HG03064 (cell line): ENCODE data around the gene TAF4B.
A peak's percentile ranks its signal among the peaks of the same experiment; 100 is the strongest.

Experiments
- ATAC-seq: cut with Tn5 transposase; IDR thresholded peaks from one replicate; pipeline ENCODE4 v1.9.1; 2021; ENCODE audit warnings: low read depth; ENCODE audit not compliant: unreplicated experiment

Gene TAF4B

DNA sequence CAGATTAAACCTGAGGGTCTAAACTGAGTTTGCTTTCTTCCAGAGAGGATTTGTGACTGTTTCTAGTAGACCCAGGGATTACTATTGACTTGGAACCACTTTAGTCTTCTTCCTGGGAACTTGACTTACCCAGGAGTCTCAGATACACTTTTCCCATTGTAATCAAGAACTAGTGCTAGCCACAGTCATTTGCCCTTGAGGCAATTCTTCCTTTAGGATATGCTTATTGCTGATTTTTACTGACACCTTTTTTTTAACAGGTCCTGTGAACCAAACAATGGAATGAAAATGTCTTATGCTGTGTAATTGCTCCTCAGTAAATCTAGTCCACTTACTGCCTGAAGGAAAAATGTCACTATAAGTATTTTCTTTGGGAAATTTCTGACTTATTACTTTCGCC, 78.3 kb downstream of the TAF4B start:
- ATAC-seq, result no peak

DNA sequence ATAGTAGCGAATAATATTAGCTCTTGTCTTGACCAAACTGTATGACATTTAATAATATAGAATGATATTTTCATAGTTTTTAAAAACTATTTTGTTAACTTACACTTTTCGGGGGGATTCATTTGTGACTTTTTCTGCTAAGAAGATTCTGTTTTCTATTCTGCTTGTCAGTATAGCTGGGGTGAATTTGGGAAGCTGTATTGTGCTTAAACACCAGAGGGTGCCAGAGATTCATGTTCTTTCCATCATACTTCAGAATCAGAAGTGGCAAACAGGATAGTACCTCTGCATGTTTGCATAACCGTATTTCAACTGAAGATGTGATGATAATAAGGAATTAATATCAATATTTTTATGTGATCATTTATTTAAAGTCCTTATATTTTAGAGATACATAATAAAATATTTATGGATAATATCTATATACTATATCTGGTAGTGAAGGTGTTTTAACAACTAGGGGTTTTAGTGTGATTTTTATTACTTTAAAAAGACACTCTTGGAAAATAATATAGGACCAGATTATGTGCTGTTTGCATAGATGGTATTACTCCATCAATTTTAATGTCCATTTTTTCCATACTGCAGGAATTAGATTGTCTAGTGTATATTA, 81.0 kb downstream of the TAF4B start:
- no peak for ATAC-seq

DNA sequence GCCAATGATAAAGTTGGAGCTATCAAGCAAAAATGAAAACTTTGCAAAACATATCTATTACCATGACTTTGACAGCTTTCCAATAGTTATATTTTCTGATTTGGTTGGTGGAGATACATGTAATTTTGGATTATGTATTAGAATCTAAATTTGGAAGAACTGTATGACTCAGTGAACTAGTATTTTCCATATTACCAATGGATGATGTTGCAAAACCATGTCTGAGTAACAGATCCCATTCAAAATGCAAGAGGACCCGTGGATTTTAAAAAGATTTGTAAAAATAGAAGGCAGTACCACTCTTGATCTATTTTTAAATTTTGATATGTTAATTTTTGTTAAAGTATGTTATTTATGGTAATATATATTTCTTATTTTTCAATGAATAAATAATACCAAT, 83.0 kb downstream of the TAF4B start:
- no peak for ATAC-seq

DNA sequence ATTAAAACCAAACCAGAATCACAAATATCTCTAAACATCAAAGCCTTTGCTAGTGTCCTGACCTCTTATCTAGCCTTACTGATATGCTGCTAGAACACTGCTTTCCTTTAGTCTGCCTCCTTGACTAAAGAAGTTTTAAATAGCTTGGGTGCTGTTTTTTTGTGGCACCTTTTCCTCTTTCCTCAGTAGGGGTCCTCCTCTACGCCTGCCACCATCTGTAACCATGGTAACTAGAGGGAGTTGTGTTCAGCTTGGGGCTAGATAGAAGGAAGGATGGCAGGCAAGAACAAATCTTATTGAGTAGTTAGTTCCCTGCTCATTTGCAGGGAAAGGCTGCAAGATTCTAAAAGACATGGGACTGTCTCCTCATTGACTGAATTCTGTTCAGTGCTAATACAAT, 86.0 kb downstream of the TAF4B start:
- no peak for ATAC-seq

DNA sequence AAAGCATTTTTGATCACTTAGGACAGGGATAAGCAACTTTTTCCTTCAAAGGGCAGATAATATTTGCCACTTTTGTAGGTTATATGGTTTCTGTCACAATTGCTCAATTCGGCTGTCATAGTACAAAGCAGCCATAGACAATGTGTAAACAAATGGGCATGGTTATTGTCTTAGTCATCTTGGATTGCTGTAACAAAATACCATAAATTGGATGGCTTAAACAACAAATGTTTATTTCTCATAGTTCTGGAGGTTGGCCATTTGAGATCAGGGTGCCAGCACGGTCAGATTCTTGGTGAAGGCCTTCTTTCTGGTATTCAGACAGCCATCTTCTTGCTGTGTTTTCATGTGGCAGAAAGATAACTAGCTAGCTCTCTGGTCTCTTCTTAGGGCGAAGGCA, 91.2 kb downstream of the TAF4B start:
- no peak for ATAC-seq

DNA sequence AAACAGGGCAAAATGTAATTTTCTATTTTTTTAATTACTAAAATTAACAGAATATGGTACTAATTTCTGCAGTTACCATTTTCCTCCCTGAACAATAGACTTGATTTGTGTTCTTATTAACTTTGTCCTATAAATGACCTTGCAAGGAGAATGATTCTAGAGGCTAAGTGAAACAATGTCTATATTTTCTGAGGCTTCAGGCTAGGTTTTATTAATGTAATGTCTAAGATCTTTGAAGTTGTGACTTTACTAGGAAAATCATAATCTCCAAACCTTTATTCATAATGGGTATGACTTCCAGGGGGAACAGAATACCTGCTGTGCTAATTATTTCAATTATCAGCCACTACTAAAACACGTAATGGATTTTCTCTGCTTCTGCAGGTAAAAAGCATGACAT, 94.4 kb downstream of the TAF4B start:
- no peak for ATAC-seq

DNA sequence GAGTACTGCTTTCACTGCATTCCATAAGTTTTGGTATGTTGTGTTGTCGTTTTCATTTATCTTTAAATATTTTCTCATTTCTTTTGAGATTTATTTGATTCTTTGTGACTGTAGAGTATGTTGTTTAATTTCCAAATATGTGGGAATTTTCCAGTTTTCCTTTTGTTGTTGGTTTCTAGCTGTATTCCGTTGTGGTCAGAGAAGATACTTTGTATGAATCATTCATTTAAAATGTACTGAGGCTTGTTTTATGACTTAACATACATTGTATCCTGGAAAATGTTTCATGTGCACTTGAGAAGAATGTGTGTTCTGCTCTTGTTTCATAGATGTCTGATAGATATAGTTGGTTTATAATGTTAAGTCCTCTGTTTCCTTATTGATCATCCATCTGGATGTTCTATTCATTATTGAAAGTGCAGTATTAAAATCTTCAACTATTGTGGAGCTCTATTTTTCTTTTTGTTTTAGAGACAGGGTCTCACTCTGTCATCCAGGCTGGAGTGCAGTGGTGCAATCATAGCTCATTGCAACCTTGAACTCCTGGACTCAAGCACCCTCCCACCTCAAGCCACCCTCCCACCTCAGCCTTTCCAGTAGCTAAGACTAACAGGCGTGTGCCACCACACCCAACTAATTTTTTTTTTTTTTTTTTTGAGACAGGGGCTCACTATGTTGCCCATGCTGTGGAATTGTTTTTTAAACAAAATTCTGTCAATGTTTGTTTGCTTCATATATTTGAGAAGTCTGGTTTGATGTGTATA, 96.8 kb downstream of the TAF4B start:
- ATAC-seq, result no peak

DNA sequence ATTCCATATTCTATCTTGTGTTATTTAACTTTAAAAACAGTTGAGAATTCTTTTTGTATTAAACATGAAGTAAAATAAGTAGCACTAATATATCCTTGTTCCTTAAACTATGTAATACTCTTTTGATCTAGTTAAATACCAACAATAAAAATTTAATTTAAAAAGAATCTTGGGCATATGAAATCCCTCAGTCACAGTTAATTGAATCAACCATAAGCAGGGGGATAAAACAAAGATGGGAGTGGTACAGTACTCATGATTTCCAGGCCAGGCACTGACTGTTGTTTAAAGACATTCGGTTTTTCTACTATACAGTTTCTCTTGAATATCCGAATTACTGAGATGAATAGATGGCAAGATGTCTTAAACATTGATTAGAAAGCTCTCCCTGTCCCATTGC, 99.5 kb downstream of the TAF4B start:
- no peak for ATAC-seq

DNA sequence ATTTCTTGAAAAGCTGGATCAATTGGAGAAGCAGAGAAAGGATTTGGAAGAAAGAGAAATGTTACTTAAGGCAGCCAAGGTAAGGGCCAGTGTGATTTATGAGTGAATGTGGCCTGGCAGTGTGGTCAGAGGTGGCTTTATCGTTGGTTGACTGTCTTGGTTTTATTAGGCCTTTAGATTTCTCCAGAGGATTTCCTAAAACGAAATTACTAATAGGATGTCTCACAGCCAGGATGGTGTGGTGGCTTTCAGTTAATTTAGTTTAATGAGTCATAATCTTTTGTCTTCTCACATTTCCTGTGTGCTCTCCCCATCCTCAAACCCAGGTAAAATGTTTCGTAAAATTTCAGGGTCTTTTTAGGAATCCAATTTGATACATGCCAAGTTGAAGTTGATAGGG, 100.8 kb downstream of the TAF4B start:
- no peak for ATAC-seq

DNA sequence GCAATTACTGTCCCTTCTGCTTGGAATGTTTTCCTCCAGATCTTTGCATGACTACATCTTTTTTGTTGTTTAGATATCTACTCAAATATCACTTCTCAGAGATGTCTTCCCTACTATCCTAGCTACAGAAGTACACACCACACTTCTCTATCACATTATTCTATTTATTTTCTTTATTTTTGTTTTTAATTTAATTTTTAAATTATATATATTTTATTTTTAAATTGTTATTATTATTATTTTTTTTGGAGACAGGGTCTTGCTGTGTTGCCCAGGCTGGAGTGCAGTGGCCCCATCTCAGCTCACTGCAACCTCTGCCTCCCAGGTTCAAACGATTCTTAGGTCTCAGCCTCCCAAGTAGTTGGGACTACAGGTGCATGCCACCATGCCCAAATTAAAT, 106.7 kb downstream of the TAF4B start:
- ATAC-seq, result no peak

DNA sequence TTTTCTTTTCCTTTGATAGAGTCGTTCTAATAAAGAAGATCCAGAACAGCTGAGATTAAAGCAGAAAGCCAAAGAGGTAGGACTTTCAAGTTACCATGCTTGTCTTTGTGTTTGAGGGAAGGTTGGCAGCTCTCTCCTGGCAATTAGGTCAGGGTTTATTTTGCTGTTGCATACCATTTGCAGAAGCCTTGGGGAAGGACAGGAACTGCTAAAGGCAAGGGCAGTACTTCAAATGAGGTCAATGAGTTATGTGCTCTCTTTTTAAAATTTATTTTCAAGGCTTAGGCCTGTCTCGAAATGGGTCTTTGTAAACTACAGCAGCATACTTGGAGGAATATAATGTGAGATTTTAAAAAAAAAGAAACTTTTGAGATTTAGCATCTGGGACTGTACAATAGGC, 108.9 kb downstream of the TAF4B start:
- ATAC-seq, result no peak

DNA sequence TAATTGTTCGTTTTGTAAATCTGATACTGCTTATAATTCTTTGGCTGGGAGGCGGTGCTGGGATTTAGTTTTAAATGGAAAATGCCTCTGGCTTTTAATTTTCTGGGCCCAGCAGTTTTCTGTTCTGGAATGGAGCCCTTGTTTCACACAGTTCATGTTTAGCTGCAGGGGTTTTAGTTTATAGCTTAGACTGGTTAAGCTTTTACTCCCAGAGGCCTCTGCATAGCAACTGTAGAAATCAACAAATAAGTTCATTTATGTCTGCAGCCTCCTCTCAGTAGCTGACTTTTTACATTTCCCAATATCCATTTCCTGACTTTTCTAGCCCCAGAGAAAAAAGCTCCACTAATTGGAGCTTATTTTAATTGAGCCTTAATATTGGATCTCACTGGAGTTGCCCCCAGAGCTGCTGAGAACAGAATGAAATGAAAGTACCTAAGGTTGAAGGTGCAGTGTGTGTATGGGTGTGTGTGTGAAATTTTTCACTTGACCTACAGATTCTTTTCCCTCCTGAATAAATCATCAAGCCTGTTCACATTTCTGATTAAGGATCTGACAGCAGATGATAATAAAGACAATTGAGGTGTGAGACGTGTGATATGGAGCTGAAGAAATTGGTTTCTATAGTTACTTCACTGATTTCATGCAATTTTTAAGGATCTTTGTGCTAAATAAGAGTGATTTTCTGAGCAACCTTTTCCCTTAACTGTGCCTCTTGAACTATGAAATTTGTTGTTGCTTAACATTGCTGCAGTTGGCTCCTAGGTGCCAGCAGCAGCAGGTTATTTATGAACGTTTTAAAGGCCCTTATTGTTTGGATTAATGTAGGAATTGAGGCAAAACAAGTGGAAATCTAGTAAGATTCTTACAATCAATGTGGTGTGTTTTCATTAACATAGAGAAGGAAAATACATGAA, 109.6 kb downstream of the TAF4B start:
- ATAC-seq, result no peak

DNA sequence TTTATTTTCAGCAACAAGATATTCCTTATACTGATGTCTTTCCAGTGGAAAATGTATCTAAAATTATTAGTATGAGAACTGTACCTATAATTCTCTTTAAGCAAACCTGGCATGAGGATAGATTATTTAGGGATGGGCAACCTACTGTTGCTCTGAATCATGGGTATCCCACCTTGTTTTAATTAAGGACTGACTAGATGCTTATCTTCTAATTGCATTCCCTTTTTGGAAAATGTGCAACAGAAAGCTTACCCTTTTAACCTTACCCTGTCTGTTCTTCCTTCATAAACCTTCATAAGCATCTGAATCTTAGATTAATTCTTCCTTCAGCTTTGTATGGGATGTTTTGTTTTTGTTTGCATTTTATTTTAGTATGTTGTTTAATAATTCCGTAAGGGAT, 110.3 kb downstream of the TAF4B start:
- no peak for ATAC-seq

DNA sequence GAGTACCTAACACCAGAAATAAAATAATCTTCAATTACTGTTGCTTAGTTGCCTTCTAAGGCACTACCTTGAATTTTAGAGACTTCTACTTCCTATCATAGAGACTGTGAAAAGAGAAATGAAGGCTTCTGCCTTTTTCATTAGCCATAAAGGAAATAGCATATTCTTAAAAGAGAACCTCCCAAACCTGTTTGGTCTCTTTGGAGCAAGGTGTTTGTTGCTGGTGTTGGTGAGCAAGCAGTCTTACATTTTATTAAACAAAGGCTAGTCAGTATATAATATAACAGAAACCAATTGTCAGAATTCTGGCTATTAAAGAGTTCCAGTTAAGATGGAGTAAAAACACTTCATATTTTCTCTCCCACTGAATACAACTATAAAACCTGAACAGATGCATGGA, 116.4 kb downstream of the TAF4B start:
- ATAC-seq, result no peak

DNA sequence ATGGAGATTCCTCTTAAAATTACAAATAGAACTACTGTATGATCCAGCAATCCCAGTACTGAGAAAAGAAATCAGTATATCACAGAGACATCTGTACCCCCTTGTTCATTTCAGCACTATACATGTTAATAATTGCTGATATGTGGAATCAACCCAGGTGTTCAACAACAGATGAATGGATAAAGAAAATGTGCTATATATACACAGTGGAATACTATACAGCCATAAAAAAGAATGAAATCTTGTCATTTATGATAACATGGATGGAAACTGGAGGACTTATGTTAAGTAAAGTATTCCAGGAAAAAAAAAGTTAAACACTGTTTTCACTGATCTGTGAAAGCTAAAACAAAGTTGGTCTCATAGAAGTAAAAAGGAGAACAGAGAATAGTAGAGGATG, 124.7 kb downstream of the TAF4B start:
- ATAC-seq, result no peak

DNA sequence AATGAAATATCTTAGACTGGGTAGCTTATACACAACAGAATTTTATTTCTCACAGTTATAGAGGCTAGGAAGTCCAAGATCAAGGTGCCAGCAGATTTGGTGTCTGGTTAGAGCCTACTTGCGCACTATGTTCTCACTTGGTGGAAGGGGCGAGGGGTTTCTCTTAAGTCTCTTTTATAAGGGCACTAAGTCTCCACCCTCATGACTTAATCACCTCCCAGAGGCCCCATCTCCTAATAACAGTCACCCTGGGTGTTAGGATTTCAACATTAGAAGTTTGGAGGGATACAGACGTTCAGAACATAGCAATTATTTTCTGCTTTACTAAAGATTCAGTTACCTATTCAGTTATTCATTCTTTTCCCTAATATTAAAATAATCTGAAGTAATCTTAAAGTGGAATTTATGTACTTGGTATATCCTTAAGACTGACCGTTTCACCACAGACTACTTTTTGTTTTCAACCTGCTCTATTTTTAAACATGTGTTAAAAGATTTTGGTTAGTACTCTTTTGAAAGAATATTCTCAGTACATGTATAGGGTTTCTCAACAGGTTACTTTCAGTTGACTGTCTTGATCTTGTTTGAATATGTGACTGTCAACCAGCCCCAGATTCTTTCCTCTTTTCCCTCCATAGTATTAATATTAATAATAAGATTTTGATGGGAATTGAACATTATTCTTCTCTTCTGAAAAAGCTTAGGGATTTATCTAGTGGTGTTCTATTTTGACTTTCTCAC, 130.0 kb downstream of the TAF4B start:
- ATAC-seq, result peak; percentile 66

DNA sequence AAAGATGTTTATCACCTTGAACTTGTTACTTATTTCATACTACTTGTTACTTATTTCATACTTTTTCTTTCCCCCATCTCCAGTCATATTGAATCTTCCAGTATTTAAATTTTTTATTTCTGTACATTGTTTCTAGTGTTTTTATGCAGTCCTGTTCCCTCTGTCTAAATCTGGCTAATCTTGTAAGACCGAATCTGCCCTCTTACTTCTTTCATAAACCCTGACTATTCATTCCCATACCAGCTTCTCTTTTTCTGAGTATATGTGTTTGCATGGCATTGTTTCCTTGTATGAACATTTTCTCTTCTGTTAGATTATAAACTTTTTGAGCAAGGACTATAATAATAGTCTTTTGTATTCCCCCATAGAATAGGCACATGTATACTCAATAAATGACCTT, 131.7 kb downstream of the TAF4B start:
- no peak for ATAC-seq

DNA sequence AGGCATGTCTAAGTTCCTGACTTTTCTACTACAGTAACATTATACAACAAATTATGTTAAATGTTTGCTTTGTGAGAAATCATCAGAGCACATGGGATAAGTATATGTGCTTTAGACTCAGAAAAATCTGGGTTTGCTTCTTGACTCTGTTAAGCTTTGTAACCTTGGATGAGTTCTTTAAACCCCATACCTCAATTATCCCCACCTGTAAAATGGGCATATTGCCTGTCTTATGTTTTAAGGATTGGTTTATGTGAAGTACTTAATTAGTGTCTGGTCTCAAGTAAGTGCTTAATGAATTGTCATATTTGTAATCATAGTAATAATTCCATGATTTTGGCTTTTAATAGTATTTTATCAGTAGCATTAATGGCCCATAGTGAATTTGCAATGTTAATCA, 135.8 kb downstream of the TAF4B start:
- ATAC-seq, result no peak

DNA sequence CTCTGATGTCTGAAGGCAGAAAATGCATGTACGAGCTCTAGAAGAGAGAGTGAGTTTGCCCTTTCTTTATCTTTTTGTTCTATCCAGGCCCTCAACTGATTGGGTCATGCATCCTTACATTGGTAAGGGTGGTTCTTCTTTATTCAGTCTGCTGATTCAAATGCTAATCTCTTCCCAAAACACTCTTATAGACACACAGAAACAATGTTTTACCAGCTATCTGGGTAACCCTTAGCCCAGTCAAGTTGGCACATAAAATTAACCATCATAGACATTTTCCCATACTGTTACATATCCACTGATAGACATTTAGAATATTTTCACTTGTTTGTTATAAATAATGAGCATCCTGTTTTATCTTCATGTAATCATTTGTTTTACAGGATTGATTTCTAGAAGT, 141.2 kb downstream of the TAF4B start:
- ATAC-seq, result no peak

DNA sequence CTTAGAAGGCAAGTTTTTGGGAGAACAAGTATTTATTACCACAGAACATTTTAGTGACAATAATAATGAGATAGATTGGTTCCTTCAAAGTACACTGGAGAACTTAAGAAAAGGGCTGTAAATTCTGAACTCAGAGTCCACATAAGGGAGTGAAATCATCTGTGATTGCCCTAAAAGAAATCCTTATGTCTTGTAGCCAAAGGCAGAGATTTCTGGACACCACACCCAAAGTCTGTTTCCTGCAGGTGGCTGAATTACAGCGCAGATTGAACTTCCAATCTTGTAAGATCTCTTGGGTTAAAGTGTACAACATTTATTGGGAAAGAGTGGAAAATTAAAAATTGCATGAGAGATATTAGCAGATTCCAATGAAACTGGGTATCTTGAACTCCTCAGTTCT, 143.8 kb downstream of the TAF4B start:
- ATAC-seq, result no peak

DNA sequence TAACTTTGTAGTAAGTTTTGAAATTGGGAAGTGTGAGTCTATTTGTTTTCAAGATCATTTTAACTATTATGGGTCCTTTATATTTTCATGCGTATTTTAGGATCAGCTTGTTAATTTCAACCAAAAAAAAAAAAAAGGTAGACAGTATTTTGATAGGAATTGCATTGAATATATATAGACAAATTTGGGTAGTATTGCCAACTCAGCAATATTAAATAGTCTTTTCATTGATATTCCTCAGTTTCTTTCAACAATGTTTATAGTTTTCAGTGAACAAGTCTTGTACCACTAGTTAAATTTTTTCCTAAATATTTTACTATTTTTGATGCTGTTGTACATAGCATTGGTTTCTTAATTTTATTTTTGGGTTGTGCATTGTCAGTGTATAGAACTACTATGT, 149.9 kb downstream of the TAF4B start:
- no peak for ATAC-seq
